VCaP (cell line): ENCODE results near the gene HLCS.
A peak's percentile ranks its signal among the peaks of the same experiment; 100 is the strongest.

ENCODE experiments used
- H3K27ac ChIP-seq: fragments of 450-650 bp; 2 replicates; pipeline ENCODE4 v1.5.1; 2017
- CTCF ChIP-seq: fragments of 450-650 bp; conservative IDR thresholded peaks from 2 replicates; pipeline ENCODE4 v1.5.1; 2017; ENCODE audit warnings: mild to moderate bottlenecking, moderate library complexity

HLCS gene

DNA sequence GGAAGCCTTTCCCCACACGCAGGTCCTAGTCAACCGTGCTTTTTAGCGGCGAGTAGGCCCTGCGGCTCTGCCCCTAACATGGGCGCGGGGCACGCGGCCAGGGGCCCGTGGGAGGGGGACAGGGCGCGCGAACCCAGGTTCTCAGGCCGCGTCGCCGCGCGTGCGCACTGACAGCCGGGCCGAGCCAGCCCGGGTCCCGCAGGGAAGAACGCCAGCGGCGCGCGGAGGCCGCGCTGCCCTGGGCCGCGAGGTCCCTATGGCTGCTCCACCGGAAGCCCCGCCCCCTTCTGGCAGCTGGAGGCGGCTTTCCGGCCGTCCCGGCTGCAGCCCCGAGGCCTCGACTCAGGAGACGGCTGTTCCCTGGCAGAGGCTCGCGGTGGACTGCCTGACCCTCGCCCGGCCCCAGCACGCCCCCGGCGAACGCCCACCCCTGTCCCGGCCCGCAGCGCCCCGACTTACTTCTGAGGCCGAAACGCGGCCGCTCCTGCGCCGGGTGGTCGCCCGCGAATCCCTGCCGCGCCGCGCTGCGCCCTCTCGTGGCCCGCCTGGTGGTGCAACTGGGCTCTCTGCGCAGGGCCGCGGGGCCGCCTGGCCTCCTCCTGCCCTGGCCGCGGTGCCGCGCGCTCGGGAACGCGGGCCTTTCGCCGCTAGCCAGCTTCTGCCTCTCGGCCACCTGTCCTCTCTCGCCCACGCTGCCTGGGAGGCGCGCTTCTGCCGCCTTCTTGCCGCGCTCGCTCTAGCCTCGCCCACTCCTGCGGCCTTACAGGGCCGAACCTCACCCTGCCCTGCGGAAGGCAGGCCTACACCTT is 23.4 kb upstream of the HLCS start:
- TF ChIP-seq CTCF, result peak; percentile 100
- H3K27ac ChIP-seq, result peak overlapping the region; percentile 95

DNA sequence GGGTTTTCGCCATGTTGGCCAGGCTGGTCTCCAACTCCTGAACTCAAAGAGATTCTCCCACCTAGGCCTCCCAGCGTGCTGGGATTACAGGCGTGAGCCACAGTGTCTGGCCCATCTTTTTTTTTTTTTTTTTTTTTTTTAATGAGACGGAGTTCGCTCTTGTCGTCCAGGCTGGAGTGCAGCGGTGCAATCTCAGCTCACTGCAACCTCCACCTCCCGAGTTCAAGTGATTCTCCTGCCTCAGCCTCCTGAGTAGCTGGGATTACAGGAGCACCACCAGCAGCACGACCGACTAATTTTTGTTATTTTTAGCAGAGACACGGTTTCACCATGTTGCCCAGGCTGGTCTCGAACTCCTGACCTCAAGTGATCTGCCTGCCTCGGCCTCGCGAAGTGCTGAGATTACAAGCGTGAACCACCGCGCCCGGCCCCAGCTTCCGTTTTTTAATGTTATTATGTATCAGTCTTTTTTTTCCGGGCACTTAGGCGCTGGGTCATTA is 22.8 kb upstream of the HLCS start:
- H3K27ac ChIP-seq, result peak overlapping the region; percentile 95

- H3K27ac ChIP-seq, result peak overlapping the region; percentile 95
- TF ChIP-seq CTCF, result no peak
Measured at GRCh38 chr21:36988536-36988935, 22.1 kb upstream of the HLCS start.

DNA sequence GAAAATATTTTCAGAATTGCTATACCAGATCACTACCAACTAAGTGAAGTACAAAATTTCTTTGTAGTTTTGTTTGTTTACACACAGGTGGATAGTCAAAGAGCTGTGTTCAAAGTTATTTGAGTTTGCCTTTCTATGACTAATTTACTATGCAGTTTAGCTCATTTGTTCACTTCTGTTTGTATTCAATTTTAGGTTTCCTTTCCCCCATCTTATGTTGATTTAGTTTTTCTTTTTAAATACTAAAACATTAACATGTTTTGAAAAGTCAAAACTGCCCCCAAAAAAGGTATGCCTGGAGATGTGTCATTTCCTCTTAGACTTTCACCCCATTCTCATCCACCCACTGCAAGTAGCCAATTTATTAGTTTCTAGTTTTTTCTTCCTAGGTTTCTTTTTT is 21.4 kb upstream of the HLCS start:
- H3K27ac ChIP-seq, result peak overlapping the region; percentile 95; the same call in 1 of the 2 replicates
- no peak for TF ChIP-seq CTCF

GRCh38 chr21:36985751-36986594 is 19.5 kb upstream of the HLCS start:
- TF ChIP-seq CTCF, result no peak
- no peak overlapping the region for H3K27ac ChIP-seq

GRCh38 chr21:36981977-36982700 is 15.7 kb upstream of the HLCS start:
- no peak for TF ChIP-seq CTCF
- no peak overlapping the region; the same call in 1 of the 2 replicates for H3K27ac ChIP-seq

- H3K27ac ChIP-seq, result peak overlapping the region; percentile 91
- peak; percentile 12; the same call in 1 of the 2 replicates for TF ChIP-seq CTCF
Measured at GRCh38 chr21:36981049-36981391, 14.6 kb upstream of the HLCS start.
